HG03342 (cell line): ENCODE data around the gene HMX3.

Experiments
- ATAC-seq: cut with Tn5 transposase; IDR thresholded peaks from one replicate; pipeline ENCODE4 v1.9.1; 2021; ENCODE audit warnings: mild to moderate bottlenecking, moderate library complexity; ENCODE audit not compliant: unreplicated experiment

Gene HMX3

GRCh38 chr10:123135415-123136141 is at the start of gene HMX3:
HMX3 (plus strand) TSS chr10:123135970; CDS start chr10:123136051, 81 bp downstream.
- ATAC-seq = no peak

GRCh38 chr10:123086281-123086680 is 49.5 kb upstream of the HMX3 start:
- no peak for ATAC-seq

DNA sequence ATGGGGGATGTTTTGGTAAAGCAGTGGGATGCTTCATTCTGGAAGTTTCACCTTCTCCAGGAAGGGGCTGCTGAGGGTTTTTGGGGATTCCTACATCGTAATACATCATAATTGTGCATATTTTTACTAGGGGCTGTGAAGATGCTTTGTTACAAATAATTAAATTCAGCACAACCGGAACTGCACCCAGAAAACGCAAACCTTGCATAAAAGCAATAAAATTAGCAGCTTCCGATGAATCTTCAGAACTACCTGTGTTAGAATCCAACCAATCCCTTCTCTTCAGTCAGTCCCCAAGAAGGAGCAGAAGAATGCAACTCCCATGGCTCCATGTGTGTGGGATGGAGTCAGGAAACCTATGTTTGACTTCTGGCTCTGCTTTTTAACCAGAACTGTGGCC is 48.4 kb upstream of the HMX3 start:
- no peak for ATAC-seq

DNA sequence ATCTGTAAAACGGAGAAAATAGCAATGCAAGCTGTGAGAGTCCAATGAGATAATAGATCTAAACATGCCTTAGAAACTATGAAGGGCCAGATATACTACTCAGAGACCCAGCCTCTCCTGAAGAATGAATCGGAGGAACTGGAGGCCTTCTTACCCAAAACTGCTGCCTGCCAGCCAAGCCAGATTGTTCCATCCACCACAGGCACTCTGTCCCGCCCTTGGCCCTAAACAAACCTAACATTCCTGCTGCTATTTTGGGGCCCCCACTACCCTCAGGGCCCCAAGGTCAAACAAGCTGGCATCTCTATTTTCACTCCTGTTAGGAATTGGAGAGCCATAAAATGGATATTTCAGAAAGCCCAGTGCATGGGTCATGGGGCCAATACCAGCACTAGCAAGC is 48.0 kb upstream of the HMX3 start:
- ATAC-seq = no peak

DNA sequence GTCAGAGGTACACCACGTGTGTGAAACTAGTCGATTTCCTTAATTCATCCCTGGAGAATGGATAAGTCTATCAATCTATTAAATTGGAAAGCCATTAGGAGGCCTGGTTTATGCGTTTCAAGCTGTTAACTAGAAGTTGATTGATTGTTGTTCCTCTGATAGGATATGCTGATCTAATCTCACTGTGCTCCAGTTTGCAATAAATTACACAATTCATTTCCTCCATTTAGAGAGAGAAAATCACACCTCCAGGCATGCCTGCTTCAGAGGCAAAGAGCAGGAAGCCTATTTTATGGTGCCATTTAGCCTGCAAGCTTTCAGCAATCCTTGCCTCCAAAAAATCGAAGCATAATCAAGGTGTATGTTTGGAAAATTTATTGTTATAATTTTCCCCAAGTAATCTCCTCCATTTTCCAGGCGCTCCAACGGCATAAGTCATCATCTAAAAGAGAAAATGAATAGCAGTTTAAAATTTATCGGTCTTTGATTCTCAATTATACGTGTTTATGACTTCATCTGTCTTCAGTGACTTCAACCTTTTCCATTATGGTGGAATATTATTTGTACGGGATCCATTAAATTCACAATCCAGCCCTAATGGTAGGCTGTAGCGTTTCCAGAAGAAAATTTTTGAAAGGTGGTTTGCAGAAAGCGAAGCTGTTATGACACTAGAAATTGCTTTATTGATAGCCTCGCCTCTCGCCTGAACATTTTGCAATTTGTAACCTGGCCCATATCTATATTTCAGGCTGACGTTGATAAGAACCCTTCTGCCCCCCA is 42.9 kb upstream of the HMX3 start:
- no peak for ATAC-seq

GRCh38 chr10:123093489-123093888 is 42.3 kb upstream of the HMX3 start:
- no peak for ATAC-seq

- no peak for ATAC-seq
Measured at GRCh38 chr10:123096452-123096851, 39.3 kb upstream of the HMX3 start.

DNA sequence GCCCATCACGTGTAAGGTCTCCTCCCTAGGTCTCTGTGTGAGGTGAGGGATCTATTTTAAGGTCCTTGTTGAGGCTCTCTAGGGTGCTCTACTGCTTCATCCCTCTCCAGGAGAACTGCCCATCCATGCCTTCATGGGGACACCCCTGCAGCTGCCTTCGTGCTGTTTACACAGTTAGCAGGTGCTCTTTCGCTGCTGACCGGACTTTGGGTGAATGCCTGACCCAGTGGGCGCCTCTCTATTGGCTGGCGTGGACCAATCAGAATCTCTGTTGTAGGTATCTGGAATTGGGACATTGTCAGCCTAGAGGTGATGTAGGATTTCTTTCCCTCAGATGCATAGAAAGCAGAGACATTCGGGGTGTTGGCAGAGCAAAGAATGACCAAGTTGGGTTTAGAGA is 38.7 kb upstream of the HMX3 start:
- ATAC-seq = no peak

DNA sequence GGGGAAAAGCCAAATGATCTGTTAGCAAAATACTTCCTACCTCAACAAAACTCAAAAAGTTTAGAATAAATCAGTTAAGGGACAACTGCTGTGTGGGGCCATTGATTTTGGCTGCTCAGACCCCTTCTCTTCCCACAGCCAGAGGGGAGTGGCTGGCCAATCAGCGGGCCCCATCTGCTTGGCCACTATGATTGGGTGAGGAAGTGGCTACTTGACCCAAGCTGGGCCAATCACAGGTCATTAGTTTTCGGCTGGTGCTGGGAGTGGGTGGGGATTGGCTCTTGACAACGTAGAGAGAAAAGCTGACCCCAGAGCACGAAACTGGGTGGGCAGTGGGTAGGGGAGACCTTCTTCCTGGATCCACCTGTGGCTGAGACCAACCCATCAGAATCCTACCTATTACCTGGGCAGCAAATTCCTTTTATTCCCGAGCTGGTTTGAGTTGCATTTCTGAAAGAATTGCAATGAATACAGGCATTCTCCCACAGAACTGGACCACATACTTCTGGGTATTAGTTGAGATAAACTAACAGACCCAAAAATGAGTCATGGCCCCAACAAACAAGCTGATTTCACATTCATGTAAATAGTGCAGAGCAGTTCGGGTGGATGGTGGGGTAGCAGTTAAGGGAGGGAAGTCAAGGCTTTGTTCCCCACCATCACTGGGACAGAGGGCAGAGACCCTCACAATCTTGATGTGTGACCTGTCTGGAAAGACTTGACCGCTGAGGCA is 35.6 kb upstream of the HMX3 start:
- ATAC-seq = no peak

GRCh38 chr10:123101872-123102271 is 33.9 kb upstream of the HMX3 start:
- ATAC-seq = no peak

GRCh38 chr10:123102673-123103072 is 33.1 kb upstream of the HMX3 start:
- ATAC-seq = no peak

DNA sequence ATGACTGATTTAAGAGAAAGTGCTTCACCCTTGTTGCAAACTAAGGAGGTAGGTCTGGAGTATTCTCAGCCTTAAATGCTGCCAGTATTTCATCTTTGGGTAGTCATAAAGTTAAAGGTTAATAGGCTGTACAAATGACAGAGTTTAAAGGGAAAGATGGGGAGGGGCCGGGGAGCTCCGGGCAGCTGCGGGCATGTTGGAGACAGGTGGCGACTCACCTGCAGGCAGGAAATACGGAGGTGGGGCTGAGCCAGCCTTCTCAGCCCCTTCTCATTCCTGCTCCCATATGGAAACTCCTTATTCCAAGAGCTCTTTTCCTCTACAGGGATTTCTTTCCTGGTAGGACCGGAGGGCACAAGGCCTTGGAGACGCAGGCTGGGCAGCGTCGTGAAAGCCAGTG is 31.8 kb upstream of the HMX3 start:
- ATAC-seq = no peak

GRCh38 chr10:123109466-123109865 is 26.3 kb upstream of the HMX3 start:
- no peak for ATAC-seq

DNA sequence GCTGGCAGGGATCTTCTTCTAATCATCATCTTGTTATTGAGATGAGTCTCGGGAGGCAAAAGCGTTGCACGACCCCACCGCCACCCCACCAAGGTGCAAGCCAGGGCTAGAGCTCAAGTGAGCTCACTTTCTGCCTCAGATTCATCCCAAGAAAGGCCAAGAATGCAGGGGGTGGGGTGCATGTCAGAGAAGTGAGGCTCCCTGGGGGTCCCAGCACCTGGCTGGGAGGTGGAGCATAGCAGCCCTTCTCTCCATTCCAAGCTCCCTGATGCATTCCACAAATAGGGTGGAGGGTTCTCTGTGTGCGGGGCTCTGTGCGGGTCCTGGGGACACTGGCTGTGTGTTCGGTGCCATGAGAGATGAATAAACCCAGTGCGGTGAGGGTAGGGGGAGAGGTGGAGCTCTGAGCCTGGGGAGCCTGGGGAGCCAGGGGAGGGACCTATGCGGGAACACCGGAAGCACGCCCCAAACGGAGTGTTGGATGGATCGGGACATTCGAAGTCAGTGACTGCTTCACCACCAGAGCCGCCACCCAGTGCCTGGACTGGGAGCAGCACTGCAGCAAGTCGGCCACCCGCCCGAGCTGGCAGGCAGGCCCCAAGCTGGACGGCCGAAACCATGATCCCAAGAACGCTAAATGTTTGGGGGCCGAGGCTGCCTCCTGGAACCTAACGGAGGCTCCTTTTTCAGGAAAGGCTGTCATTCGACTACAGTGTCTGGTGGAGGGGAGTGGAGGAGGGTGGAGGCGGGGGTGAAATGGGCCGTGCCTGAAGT is 17.9 kb upstream of the HMX3 start:
- ATAC-seq = no peak

DNA sequence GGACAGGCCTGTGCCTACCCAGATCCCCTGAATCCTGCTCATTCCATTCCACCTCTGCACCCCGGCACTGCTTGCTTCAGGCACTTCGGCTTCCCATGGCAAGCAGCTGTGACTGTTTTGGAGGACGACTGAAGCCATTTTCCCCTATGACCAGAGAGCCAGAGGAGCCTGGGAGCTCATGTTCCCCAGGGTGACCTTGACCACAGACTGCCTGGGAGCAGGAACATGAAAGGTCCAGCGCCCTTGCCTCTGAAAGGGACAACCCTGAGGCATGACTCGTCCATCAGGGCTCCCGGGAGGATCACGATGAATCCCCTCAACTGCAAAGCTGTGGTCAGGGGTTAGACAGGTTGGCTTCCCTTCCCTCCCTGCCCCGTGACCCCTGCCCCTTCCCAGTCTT is 16.7 kb upstream of the HMX3 start:
- ATAC-seq = no peak

DNA sequence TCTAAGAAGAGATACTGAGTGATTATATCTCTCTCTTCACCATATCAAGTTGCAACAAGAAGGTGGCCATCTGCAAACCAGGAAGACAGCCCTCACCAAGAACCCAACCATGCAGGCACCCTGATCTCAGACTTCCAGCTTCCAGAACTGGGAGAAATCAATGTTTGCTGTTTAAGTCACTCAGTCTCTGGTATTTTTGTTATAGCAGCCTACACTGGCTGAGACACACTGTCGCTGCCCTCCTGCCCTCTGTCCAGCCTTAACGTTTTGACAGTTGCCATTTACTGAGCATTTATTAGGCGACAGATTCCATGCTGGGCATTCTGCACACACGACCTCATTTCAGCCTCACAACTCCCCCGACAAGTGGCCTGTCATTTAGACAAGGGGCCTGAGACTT is 9.5 kb upstream of the HMX3 start:
- ATAC-seq = no peak

GRCh38 chr10:123129618-123130271 is 6.0 kb upstream of the HMX3 start:
- no peak for ATAC-seq

GRCh38 chr10:123132576-123133477 is 2.9 kb upstream of the HMX3 start:
- ATAC-seq = no peak

- ATAC-seq = no peak
Measured at GRCh38 chr10:123133541-123134342, 2.0 kb upstream of the HMX3 start.
